Activated naive CD8-positive, alpha-beta T cell treated with anti-CD3 and anti-CD28 coated beads, Interleukin-2, amount 50 U/mL, for 16 hours (primary cell): ENCODE results near the gene RBFOX1.
"Not testable (repeated sequence)": the region's sequence is repeated elsewhere in the genome, so short reads cannot be mapped to it uniquely, and the experiment has no call there.

Source experiments
- DNase-seq: peaks from one replicate; pipeline ENCODE4 v3.0.0-alpha.2; 2020; ENCODE audit warnings: low read depth, low spot score

RBFOX1 gene

GRCh38 chr16:7458144-7458543 is 125.5 kb downstream of the RBFOX1 start:
- DNase-seq, result no peak

- no peak for DNase-seq
Observed at GRCh38 chr16:7470344-7470743, 137.7 kb downstream of the RBFOX1 start.

- DNase-seq, result no peak
Observed at GRCh38 chr16:7471268-7471667, 138.6 kb downstream of the RBFOX1 start.

GRCh38 chr16:7482032-7482431 is 149.4 kb downstream of the RBFOX1 start:
- DNase-seq, result no peak

- DNase-seq, result no peak
Observed at GRCh38 chr16:7482596-7483290, 150.1 kb downstream of the RBFOX1 start.

- DNase-seq, result no peak
Observed at GRCh38 chr16:7487574-7488323, 155.1 kb downstream of the RBFOX1 start.

GRCh38 chr16:7492122-7492521 is 159.5 kb downstream of the RBFOX1 start:
- no peak for DNase-seq

- no peak for DNase-seq
Observed at GRCh38 chr16:7493133-7493532, 160.5 kb downstream of the RBFOX1 start.

- no peak for DNase-seq
Observed at GRCh38 chr16:7497691-7498090, 165.0 kb downstream of the RBFOX1 start.

- DNase-seq, result no peak
Observed at GRCh38 chr16:7501868-7502267, 169.2 kb downstream of the RBFOX1 start.

- not testable (repeated sequence) for DNase-seq
Observed at GRCh38 chr16:7502591-7503157, 170.0 kb downstream of the RBFOX1 start.

GRCh38 chr16:7503666-7504065 is 171.0 kb downstream of the RBFOX1 start:
- DNase-seq, result no peak

GRCh38 chr16:7504844-7505243 is 172.2 kb downstream of the RBFOX1 start:
- DNase-seq, result no peak

GRCh38 chr16:7505495-7505894 is 172.8 kb downstream of the RBFOX1 start:
- no peak for DNase-seq

- DNase-seq, result no peak
Observed at GRCh38 chr16:7506363-7506762, 173.7 kb downstream of the RBFOX1 start.

GRCh38 chr16:7508656-7509055 is 176.0 kb downstream of the RBFOX1 start:
- DNase-seq, result no peak

- DNase-seq, result no peak
Observed at GRCh38 chr16:7509963-7510601, 177.4 kb downstream of the RBFOX1 start.

GRCh38 chr16:7511549-7512260 is 179.1 kb downstream of the RBFOX1 start:
- DNase-seq, result no peak

GRCh38 chr16:7512503-7512902 is 179.9 kb downstream of the RBFOX1 start:
- no peak for DNase-seq

- DNase-seq, result no peak
Observed at GRCh38 chr16:7513429-7513828, 180.8 kb downstream of the RBFOX1 start.

- DNase-seq, result no peak
Observed at GRCh38 chr16:7515543-7515942, 182.9 kb downstream of the RBFOX1 start.

- no peak for DNase-seq
Observed at GRCh38 chr16:7517496-7517895, 184.9 kb downstream of the RBFOX1 start.
